HCT116 (cell line): Measurements from ENCODE around the gene C15orf39. TPM values are rescaled to one million over a fixed set of nuclear protein-coding genes. Genes with fewer than 3 reads are reported as not detected.

Experiments
- ATAC-seq: fragments of 200-7000 bp; cut with Tn5 transposase; 2 replicates; pipeline ENCODE4 v1.9.1; 2020; ENCODE audit warnings: mild to moderate bottlenecking, moderate library complexity
- BruUV-seq: library from RNA; stranded (reverse); fragments of 400-500 nt; replicated peaks from 2 replicates; lab custom pipeline; 2021; lab: Mats Ljungman, UMichigan
- CTCF ChIA-PET: fragments of 300-600 bp; sonication (Branson Sonifier 250); formaldehyde crosslinking; loops from one replicate; lab custom pipeline; 2021; ENCODE audit warnings: antibody characterized with exemption; lab: Charles Lee
- POLR2A ChIA-PET: fragments of 300-600, 350-600 bp; sonication (Branson Sonifier 250); formaldehyde crosslinking; loops from one replicate; lab custom pipeline; 2021; ENCODE audit warnings: antibody characterized with exemption; lab: Charles Lee
- RAD21 ChIA-PET, 2 experiments: fragments of 300-600 bp; sonication (Branson Sonifier 250); formaldehyde crosslinking; loops; one replicate each; lab custom pipeline; 2023; ENCODE audit warnings: low total read pairs in 2 of 2; ENCODE audit not compliant: uncharacterized antibody in 2 of 2, unreplicated experiment in 2 of 2, low non-redundant PET in 1 of 2; lab: Charles Lee
- DNase-seq: peaks from one replicate; pipeline ENCODE4 v3.0.0-alpha.2; 2010; ENCODE audit warnings: low read depth, low spot score
- H2AFZ ChIP-seq: fragments of 200-600 bp; shearing (Covaris generic), sonication (generic); 2 replicates; pipeline ENCODE4 v1.6.1; 2017; ENCODE audit warnings: low read depth, mixed run types, mixed read lengths, antibody characterized with exemption, low read length; ENCODE audit not compliant: poor library complexity, severe bottlenecking
- H3K27ac ChIP-seq: 2 replicates; pipeline ENCODE4 v1.5.1; 2012; ENCODE audit warnings: low read depth, low read length
- H3K27me3 ChIP-seq: fragments of 200-600 bp; sonication (generic); 2 replicates; pipeline ENCODE4 v1.6.1; 2016; ENCODE audit warnings: mixed run types, low read length, mixed read lengths; ENCODE audit not compliant: insufficient read depth
- H3K36me3 ChIP-seq, 2 experiments: fragments of 200-500 bp in 1 of 2; fragments of 200-600 bp in 1 of 2; sonication (Bioruptor generic) in 1 of 2; sonication (generic) in 1 of 2; 2 replicates each; pipeline versions ENCODE4 v1.5.1 to v1.6.1; 2014 to 2016; ENCODE audit warnings: low read length in 2 of 2, inconsistent platforms in 1 of 2, mixed read lengths in 1 of 2, mixed run types in 1 of 2; ENCODE audit not compliant: insufficient read depth in 2 of 2, control insufficient read depth in 1 of 2
- H3K4me1 ChIP-seq, 2 experiments: fragments of 200-600 bp in 1 of 2; sonication (generic) in 1 of 2; 2 replicates each; pipeline versions ENCODE4 v1.5.1 to v1.6.1; 2012 to 2017; ENCODE audit warnings: low read length in 2 of 2, inconsistent platforms in 1 of 2, mild to moderate bottlenecking in 1 of 2, mixed read lengths in 1 of 2, mixed run types in 1 of 2, moderate library complexity in 1 of 2; ENCODE audit not compliant: insufficient read depth in 2 of 2, control insufficient read depth in 1 of 2
- H3K4me2 ChIP-seq: fragments of 200-600 bp; sonication (generic); 2 replicates; pipeline ENCODE4 v1.6.1; 2017; ENCODE audit warnings: mixed run types, low read length, mixed read lengths
- H3K4me3 ChIP-seq, 2 experiments: fragments of 200-600 bp in 1 of 2; sonication (generic) in 1 of 2; replicated peaks in 1 of 2; 2 replicates each; pipeline ENCODE4 v1.5.1; 2011 to 2016; ENCODE audit warnings: low read length in 2 of 2, control low read depth in 1 of 2, low read depth in 1 of 2, mild to moderate bottlenecking in 1 of 2, mixed read lengths in 1 of 2, mixed run types in 1 of 2
- H3K79me2 ChIP-seq: fragments of 200-600 bp; sonication (generic); 2 replicates; pipeline ENCODE4 v1.6.1; 2017; ENCODE audit warnings: mild to moderate bottlenecking, mixed run types, low read length, moderate library complexity, mixed read lengths; ENCODE audit not compliant: insufficient read depth
- H3K9ac ChIP-seq: fragments of 200-600 bp; sonication (generic); 2 replicates; pipeline ENCODE4 v1.6.1; 2016; ENCODE audit warnings: low read length, mixed read lengths
- H3K9me2 ChIP-seq: fragments of 200-600 bp; sonication (generic), shearing (Covaris generic); 2 replicates; pipeline ENCODE4 v1.6.1; 2017; ENCODE audit warnings: mixed run types, mild to moderate bottlenecking, moderate library complexity; ENCODE audit not compliant: insufficient read depth
- H3K9me3 ChIP-seq, 2 experiments: fragments of 200-500 bp in 1 of 2; fragments of 200-600 bp in 1 of 2; sonication (Bioruptor generic) in 1 of 2; sonication (generic) in 1 of 2; 2 replicates each; pipeline ENCODE4 v1.6.1; 2014 to 2017; ENCODE audit warnings: low read length in 2 of 2, mixed read lengths in 2 of 2, inconsistent platforms in 1 of 2, low read depth in 1 of 2, mild to moderate bottlenecking in 1 of 2, mixed run types in 1 of 2, moderate library complexity in 1 of 2; ENCODE audit not compliant: control insufficient read depth in 1 of 2, insufficient read depth in 1 of 2
- H4K20me1 ChIP-seq: fragments of 200-600 bp; sonication (generic), shearing (Covaris generic); 2 replicates; pipeline ENCODE4 v1.6.1; 2017; ENCODE audit warnings: mixed run types, mild to moderate bottlenecking, moderate library complexity; ENCODE audit not compliant: insufficient read depth
- ELF1 ChIP-seq: IDR thresholded peaks from 2 replicates; pipeline ENCODE4 v1.6.1; 2012; ENCODE audit warnings: low read depth, borderline replicate concordance
- FOSL1 ChIP-seq: IDR thresholded peaks from 2 replicates; pipeline ENCODE4 v1.6.1; 2012; ENCODE audit warnings: low read depth
- POLR2A ChIP-seq: IDR thresholded peaks from 2 replicates; pipeline ENCODE4 v1.7.0; 2011; ENCODE audit warnings: borderline replicate concordance; ENCODE audit not compliant: insufficient read depth, insufficient read length; ENCODE audit errors: extremely low read depth
- SIN3A ChIP-seq: IDR thresholded peaks from 2 replicates; pipeline ENCODE4 v1.6.1; 2012; ENCODE audit warnings: low read depth
- SP1 ChIP-seq: IDR thresholded peaks from 2 replicates; pipeline ENCODE4 v1.6.1; 2012; ENCODE audit warnings: low read depth
- YY1 ChIP-seq: IDR thresholded peaks from 2 replicates; pipeline ENCODE4 v1.6.1; 2011; ENCODE audit warnings: low read length, low read depth, moderate library complexity, mild to moderate bottlenecking; ENCODE audit not compliant: insufficient replicate concordance; ENCODE audit errors: extremely low read depth
- intact Hi-C: fragments of 100-400 bp; cut with micrococcal nuclease; formaldehyde crosslinking; loops from 2 replicates; pipeline ENCODE4 v1.10.0; 2022
- total RNA-seq: library from RNA; stranded (reverse); gene quantifications from one replicate; pipeline ENCODE4 v1.2.1, GENCODE V29; 2021; ENCODE audit not compliant: unreplicated experiment
- TF ChIP-seq, protein P1 (sequence below): IDR thresholded peaks from 2 replicates; pipeline ENCODE4 v1.6.1; 2012
- TF ChIP-seq, protein P2 (sequence below): IDR thresholded peaks from 2 replicates; pipeline ENCODE4 v1.6.1; 2011; ENCODE audit warnings: mild to moderate bottlenecking, low read length, moderate library complexity; ENCODE audit not compliant: insufficient replicate concordance; ENCODE audit errors: extremely low read depth
- TF ChIP-seq, protein P3 (sequence below), 3 experiments: fragments of 200-600 bp in 1 of 3; sonication (generic) in 1 of 3; IDR thresholded peaks in 2 of 3; conservative IDR thresholded peaks in 1 of 3; 2 replicates each; pipeline ENCODE4 v1.5.1; 2012 to 2017; ENCODE audit warnings: low read depth in 2 of 3, low read length in 2 of 3, antibody characterized with exemption in 1 of 3, borderline replicate concordance in 1 of 3, control low read depth in 1 of 3, mild to moderate bottlenecking in 1 of 3, mixed read lengths in 1 of 3, mixed run types in 1 of 3, moderate library complexity in 1 of 3; ENCODE audit not compliant: insufficient read depth in 1 of 3

Gene C15orf39
- total RNA-seq, 1 experiment from 2014 or later, result 29.3 TPM

DNA sequence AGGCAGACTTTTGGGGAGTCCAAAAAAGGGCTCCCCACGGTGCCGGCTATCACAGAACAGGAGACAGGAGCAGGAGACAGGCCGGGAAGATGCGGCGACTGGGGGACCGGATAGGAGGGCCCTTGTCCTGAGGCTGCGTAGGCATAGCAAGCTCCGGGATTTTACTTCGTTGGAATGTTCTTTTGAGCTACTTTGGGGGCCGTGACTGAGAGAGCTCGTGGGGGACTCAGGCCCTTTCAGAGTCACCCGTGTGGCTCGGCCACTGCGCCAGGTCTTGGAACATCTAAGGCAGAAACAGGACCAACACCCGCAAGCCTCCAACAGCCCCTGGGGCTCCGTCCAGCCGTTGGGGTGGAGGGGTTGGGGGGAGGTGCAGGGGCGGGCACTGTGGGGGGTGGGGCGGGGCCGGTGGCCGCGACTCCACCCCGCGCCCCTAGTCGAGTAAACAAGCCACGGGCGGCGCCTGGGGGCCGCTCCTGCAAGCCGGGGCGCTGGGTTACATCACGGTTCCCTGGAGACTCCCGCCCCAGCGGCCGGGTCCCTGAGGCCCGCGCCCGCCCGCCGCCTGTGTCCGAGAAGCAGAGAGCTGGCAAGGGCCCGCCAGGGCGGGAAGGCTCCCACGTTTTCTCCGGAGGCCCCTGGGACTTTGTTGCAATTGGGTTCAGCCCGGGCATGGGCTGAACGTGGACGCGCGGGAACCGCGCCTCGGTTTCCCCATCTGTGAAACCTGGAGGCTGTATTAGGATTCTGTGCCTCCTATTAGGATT, 23.3 kb upstream of the C15orf39 start (continued):
- no peak for TF ChIP-seq SP1
- TF ChIP-seq, all 23 proteins: peak for 0

DNA sequence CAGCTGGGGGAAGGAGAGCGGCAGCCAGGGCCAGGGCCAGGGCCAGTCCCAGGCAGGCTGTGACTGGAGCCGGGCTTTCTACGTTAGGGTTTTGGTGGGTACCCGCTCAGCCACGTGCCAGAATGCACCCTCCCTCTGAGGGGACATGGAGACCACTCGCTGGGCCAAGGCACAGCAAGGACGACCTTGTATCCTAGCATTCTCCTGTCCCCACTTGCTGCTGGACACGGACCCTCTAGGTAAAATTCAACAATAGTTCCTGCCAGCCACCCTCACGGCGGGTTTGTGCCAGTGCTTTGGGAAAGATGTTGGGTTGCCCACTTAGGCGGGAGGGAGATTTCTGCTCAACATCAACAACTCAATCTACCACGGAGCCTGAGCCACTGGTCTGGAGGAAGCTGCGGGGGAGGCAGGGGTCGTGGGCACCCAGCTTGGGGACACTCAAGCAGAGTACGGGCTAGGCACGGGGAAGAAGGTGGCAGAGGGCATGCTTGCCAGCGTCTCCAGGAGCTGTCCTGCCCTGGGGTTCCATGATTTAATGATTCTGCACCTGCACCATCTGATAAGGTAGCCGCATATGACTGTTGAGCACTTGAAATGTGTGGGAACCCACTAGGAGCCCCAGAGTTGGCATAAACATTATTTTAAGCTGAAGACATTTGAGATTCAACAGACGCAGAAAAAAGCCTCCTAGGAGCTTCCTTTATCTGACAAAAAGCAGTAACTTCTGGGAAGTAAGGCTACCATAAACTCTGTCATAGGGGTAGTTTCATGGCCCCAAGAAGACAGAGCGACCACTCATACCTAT, 22.5 kb upstream of the C15orf39 start:
- BruUV-seq, result no TSS peak
- POLR2A ChIA-PET, result no interaction called here
- H2AFZ ChIP-seq, result no peak overlapping the region

More for the DNA sequence above, 22.5 kb upstream of the C15orf39 start:
- no peak overlapping the region for H3K4me2 ChIP-seq
- no peak overlapping the region for H3K4me3 ChIP-seq
- H3K79me2 ChIP-seq, result no peaks in the 10 kb centered on the region
- no peaks in the 10 kb centered on the region for H3K27me3 ChIP-seq
- no peaks in the 10 kb centered on the region for H4K20me1 ChIP-seq
- no peak overlapping the region for H3K9ac ChIP-seq
- no peaks in the 10 kb centered on the region for H3K36me3 ChIP-seq
- peaks cover 4 to 9% of the 10 kb centered on the region in 2 experiments for H3K4me1 ChIP-seq
- ATAC-seq (no peak), DNase-seq (no peak)
- intact Hi-C loops, result no loop called here
- no peaks in the 10 kb centered on the region for H3K9me3 ChIP-seq
- no peak for TF ChIP-seq POLR2A
- TF ChIP-seq, protein P1, sequence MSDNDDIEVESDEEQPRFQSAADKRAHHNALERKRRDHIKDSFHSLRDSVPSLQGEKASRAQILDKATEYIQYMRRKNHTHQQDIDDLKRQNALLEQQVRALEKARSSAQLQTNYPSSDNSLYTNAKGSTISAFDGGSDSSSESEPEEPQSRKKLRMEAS, result no peak
- no peak for TF ChIP-seq FOSL1
- no peak for TF ChIP-seq SP1
- no peak for TF ChIP-seq YY1
- no peak for TF ChIP-seq ELF1
- TF ChIP-seq SIN3A, result no peak
- TF ChIP-seq, protein P2, sequence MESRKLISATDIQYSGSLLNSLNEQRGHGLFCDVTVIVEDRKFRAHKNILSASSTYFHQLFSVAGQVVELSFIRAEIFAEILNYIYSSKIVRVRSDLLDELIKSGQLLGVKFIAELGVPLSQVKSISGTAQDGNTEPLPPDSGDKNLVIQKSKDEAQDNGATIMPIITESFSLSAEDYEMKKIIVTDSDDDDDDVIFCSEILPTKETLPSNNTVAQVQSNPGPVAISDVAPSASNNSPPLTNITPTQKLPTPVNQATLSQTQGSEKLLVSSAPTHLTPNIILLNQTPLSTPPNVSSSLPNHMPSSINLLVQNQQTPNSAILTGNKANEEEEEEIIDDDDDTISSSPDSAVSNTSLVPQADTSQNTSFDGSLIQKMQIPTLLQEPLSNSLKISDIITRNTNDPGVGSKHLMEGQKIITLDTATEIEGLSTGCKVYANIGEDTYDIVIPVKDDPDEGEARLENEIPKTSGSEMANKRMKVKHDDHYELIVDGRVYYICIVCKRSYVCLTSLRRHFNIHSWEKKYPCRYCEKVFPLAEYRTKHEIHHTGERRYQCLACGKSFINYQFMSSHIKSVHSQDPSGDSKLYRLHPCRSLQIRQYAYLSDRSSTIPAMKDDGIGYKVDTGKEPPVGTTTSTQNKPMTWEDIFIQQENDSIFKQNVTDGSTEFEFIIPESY, result no peak
- TF ChIP-seq, protein P3, sequence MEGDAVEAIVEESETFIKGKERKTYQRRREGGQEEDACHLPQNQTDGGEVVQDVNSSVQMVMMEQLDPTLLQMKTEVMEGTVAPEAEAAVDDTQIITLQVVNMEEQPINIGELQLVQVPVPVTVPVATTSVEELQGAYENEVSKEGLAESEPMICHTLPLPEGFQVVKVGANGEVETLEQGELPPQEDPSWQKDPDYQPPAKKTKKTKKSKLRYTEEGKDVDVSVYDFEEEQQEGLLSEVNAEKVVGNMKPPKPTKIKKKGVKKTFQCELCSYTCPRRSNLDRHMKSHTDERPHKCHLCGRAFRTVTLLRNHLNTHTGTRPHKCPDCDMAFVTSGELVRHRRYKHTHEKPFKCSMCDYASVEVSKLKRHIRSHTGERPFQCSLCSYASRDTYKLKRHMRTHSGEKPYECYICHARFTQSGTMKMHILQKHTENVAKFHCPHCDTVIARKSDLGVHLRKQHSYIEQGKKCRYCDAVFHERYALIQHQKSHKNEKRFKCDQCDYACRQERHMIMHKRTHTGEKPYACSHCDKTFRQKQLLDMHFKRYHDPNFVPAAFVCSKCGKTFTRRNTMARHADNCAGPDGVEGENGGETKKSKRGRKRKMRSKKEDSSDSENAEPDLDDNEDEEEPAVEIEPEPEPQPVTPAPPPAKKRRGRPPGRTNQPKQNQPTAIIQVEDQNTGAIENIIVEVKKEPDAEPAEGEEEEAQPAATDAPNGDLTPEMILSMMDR (IDR thresholded peaks at IDR 0.05 in 2 of 3, conservative IDR thresholded peaks at IDR 0.05 in 1 of 3; ENCODE audit: borderline replicate concordance in 1 of 3, insufficient read depth in 1 of 3, low read depth in 2 of 3, low read length in 2 of 3), result no peak
- no peaks in the 10 kb centered on the region for H3K9me2 ChIP-seq
- RAD21 ChIA-PET, result no interaction called here
- H3K27ac ChIP-seq, result no peak overlapping the region
- CTCF ChIA-PET, result interaction anchor here (0.9 kb wide), 1 partner anchor 136 kb away, joined by 3 read pairs; no protein-coding TSS in a partner anchor
